ENCODE measurements around the gene DHRS11. TPM values are rescaled to one million over a fixed set of nuclear protein-coding genes. Genes with fewer than 3 reads are reported as not detected.
A peak's percentile ranks its signal among the peaks of the same experiment; 100 is the strongest.

DHRS11 gene
- total RNA-seq, 1 donor from 2014 or later = 9.2 TPM

- DNase-seq = no peak
Measured at GRCh38 chr17:36616061-36617029, 24.7 kb downstream of the DHRS11 start.

- no peak for DNase-seq
Measured at GRCh38 chr17:36617773-36618172, 26.1 kb downstream of the DHRS11 start.

GRCh38 chr17:36623281-36623680, 31.6 kb downstream of the DHRS11 start:
- no peak for DNase-seq

GRCh38 chr17:36625188-36625587, 33.5 kb downstream of the DHRS11 start:
- DNase-seq = no peak

GRCh38 chr17:36627101-36627500, 35.4 kb downstream of the DHRS11 start:
- no peak for DNase-seq

GRCh38 chr17:36628576-36628975, 36.9 kb downstream of the DHRS11 start:
- no peak for DNase-seq

- DNase-seq = peak; percentile 85
Measured at GRCh38 chr17:36629252-36629847, 37.7 kb downstream of the DHRS11 start.

GRCh38 chr17:36629970-36630502, 38.4 kb downstream of the DHRS11 start:
- DNase-seq = no peak

GRCh38 chr17:36631022-36631421, 39.3 kb downstream of the DHRS11 start:
- DNase-seq = no peak

- no peak for DNase-seq
Measured at GRCh38 chr17:36632916-36633771, 41.5 kb downstream of the DHRS11 start.

GRCh38 chr17:36640346-36640745, 48.7 kb downstream of the DHRS11 start:
- DNase-seq = no peak

- DNase-seq = no peak
Measured at GRCh38 chr17:36640836-36641235, 49.2 kb downstream of the DHRS11 start.

GRCh38 chr17:36641331-36641876, 49.7 kb downstream of the DHRS11 start:
- no peak for DNase-seq

- no peak for DNase-seq
Measured at GRCh38 chr17:36641877-36642845, 50.5 kb downstream of the DHRS11 start.

GRCh38 chr17:36643086-36643685, 51.5 kb downstream of the DHRS11 start:
- DNase-seq = no peak

- DNase-seq = no peak
Measured at GRCh38 chr17:36645422-36645821, 53.7 kb downstream of the DHRS11 start.

GRCh38 chr17:36647636-36648035, 56.0 kb downstream of the DHRS11 start:
- no peak for DNase-seq

- DNase-seq = no peak
Measured at GRCh38 chr17:36650096-36650775, 58.6 kb downstream of the DHRS11 start.

Measured in dermis blood vessel endothelial cell (primary cell).